GM19240 (cell line): ENCODE measurements around the gene FBN1.

Source experiments
- DNase-seq: peaks from one replicate; pipeline ENCODE4 v3.0.0; 2011; ENCODE audit warnings: low spot score; ENCODE audit not compliant: insufficient read length

FBN1 gene

GRCh38 chr15:48373821-48374451 is 271.6 kb downstream of the FBN1 start:
- no peak for DNase-seq

- DNase-seq: no peak
Measured at GRCh38 chr15:48371961-48372360, 273.5 kb downstream of the FBN1 start.

GRCh38 chr15:48371550-48371949 is 274.0 kb downstream of the FBN1 start:
- DNase-seq: no peak

- no peak for DNase-seq
Measured at GRCh38 chr15:48370460-48370859, 275.0 kb downstream of the FBN1 start.

GRCh38 chr15:48367483-48367882 is 278.0 kb downstream of the FBN1 start:
- DNase-seq: no peak

GRCh38 chr15:48366584-48367312 is 278.8 kb downstream of the FBN1 start:
- no peak for DNase-seq

- no peak for DNase-seq
Measured at GRCh38 chr15:48365575-48365974, 279.9 kb downstream of the FBN1 start.

GRCh38 chr15:48363474-48363873 is 282.0 kb downstream of the FBN1 start:
- DNase-seq: no peak

- DNase-seq: no peak
Measured at GRCh38 chr15:48361685-48362084, 283.8 kb downstream of the FBN1 start.

- DNase-seq: no peak
Measured at GRCh38 chr15:48360841-48361240, 284.7 kb downstream of the FBN1 start.
